ENCODE data around the gene GLRA1.
"Not testable (repeated sequence)": the region's sequence is repeated elsewhere in the genome, so short reads cannot be mapped to it uniquely, and the experiment has no call there.

Gene GLRA1

GRCh38 chr5:151881621-151882225 is 42.9 kb downstream of the GLRA1 start:
- DNase-seq = no peak

- DNase-seq = no peak
These were observed 44.3 kb downstream of the GLRA1 start for GRCh38 chr5:151880324-151880723.

- DNase-seq = no peak
These were observed 51.0 kb downstream of the GLRA1 start for GRCh38 chr5:151873701-151874100.

- DNase-seq = no peak
These were observed 52.0 kb downstream of the GLRA1 start for GRCh38 chr5:151872701-151873100.

DNA sequence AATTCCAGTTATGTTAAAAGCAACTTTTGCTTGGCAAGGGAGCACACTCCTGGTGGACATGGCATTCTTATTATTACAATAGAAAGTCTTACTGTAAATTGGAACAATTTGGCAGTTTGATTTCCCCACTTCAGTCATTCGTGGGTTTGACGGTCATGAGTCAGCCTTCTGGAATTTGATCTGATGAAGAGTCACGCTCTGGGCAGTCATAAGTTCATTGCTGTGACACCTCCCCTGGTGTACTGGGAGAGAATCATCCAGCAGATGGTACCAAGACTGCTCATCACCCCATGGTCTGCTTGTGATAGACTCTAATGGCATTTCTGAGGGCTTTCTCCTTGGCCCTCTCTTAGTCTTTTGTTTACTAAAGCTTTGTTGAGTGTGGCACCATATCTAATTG is 53.8 kb downstream of the GLRA1 start:
- no peak for DNase-seq

DNA sequence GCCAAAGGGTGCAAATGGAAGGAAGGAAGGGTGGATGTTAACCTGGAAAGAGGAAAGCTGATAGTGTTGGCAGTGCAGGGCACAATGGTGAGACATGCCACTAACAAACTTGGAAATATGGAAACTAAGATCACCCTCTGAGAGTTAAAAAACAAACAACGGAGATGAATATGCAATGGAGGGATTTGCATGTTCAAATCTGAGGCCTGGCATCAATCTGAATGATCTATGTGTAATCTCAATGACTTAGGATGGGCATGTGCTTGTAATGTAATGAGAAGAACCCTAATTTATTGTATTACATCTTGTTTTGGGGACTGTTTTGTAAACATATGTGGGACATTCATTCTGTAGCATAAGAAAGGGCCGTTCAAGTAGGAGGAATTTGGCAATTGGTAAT is 54.4 kb downstream of the GLRA1 start:
- no peak for DNase-seq

GRCh38 chr5:151869843-151870242 is 54.8 kb downstream of the GLRA1 start:
- DNase-seq = no peak

DNA sequence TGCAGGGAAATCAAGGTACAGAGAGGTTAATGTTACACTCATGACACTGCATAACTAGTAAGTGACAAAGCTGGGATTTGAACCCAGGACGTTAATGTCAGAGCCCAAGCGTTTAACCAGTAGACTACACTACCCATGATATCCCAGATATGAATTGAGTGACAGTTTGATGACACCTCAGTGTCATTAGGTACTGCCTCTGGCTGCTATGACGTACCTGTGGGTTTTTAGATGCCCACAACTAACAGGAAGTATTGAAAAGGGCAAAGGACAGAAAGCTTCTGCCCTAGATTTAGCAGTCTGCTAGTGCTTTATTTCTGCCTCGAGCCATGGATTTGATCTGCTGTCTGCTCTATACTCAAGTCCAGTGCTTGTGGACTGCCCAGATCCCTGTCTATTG is 56.2 kb downstream of the GLRA1 start:
- DNase-seq = no peak

GRCh38 chr5:151864061-151864748 is 60.4 kb downstream of the GLRA1 start:
- DNase-seq = no peak

- DNase-seq = no peak
These were observed 61.1 kb downstream of the GLRA1 start for GRCh38 chr5:151863566-151863965.

- DNase-seq = no peak
These were observed 61.7 kb downstream of the GLRA1 start for GRCh38 chr5:151862811-151863472.

DNA sequence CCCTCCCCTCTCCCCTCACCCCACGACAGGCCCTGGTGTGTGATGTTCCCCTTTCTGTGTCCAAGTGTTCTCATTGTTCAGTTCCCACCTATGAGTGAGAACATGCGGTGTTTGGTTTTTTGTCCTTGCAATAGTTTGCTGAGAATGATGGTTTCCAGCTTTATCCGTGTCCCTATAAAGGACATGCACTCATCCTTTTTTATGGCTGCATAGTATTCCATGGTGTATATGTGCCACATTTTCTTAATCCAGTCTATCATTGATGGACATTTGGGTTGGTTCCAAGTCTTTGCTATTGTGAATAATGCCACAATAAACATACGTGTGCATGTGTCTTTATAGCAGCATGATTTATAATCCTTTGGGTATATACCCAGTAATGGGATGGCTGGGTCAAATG is 63.8 kb downstream of the GLRA1 start:
- not testable (repeated sequence) for DNase-seq

DNA sequence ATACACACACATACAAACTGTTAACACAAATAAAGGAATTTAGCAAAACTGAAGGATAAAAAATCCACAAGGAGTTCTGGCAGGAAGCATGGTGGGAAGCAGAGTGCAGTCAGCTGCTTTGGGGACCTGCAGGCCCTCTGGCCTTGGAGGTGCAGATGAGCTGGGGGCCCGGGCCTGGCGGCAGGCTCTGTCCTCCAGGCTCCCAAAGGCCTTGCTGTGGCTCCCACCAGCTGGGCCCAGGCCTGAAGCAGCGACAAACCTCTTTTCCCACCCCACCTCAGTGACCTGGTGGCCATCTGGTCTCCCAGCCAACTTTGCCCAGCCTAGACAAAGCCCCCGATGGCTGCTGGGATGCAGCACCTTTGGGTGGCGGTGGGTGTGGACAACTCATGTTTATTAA is 67.8 kb downstream of the GLRA1 start:
- DNase-seq = no peak

DNA sequence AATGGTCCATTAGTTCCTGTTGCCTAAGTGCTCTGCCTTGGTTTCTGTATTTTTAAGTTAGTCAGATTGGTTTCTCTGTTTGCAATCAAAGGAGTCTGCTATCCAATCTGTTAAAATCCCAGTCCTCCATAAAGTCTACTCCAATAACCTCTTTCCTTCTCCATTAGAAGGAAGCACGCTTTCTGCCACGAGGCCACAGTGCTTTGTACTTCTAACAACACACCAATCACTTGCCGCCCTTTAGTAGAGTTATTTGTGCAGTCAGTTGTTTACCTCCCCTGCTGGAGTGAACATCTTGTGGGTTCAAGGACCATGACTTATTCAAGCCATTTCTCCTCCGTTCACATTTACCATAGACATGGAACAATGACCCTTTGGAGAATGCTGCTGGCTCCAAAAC is 69.0 kb downstream of the GLRA1 start:
- DNase-seq = no peak

DNA sequence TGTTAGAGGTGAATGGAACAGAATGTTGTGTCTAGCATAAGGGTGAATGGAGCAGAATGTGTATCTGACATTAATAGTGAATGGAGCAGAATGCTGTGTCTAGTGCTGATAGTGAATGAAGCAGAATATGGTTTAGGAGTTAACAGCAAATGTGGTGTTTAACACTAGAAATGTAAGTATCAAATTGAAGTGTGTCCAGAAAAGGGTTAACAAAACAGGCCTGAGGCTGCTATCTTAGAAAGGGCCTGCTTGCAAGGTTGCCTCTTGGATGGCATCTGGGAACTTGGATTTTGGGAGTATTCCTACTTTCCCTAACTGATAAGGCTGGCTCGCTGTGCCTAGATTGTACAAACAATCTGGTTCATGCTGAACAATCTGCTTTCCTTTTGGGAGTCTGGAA is 76.8 kb downstream of the GLRA1 start:
- DNase-seq = no peak

GRCh38 chr5:151846765-151847164 is 77.9 kb downstream of the GLRA1 start:
- DNase-seq = no peak

GRCh38 chr5:151832843-151833242 is 91.8 kb downstream of the GLRA1 start:
- not testable (repeated sequence) for DNase-seq

- no peak for DNase-seq
These were observed 95.3 kb downstream of the GLRA1 start for GRCh38 chr5:151829370-151829769.

GRCh38 chr5:151825445-151825844 is 99.2 kb downstream of the GLRA1 start:
- DNase-seq = peak; percentile 62

DNA sequence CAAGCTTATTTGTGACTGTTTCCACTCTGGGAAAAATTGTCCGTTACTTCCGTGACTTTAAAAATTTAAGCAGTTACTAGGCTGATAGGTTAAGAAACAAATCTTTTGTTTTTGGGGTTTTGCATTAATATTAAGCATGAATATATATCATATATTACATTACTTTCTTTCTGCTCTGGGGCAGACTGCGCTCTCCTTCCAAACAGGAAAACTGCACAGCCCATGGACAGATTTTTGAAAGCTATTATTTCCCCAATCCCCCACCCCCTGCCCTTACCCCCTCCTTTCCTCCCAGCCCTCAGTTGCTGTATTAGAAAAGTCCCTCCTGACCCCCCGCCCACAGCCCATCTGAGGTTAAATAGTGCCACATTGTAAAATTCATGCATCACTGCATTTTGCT is 102.5 kb downstream of the GLRA1 start:
- no peak for DNase-seq

DNA sequence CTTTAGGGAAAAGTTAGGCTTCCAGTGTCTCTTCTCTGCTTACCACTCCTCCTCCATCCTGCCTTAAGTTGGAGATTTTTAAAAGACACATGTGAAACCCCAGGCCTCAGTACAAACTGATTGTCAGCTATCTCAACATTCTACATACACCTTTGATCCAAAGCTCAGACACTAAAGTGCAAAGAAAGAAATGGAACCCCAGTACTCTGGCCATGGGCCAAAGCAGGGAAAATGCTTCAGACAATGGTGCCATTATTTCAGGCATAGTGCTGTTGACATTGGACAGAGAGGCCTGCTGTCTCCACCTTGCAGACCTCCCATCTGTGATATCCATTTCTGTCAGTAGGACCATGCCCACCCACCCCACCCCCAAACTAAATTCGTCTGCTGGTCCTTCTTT is 103.7 kb downstream of the GLRA1 start:
- no peak for DNase-seq

GRCh38 chr5:151820271-151820670 is 104.4 kb downstream of the GLRA1 start:
- DNase-seq = no peak

DNA sequence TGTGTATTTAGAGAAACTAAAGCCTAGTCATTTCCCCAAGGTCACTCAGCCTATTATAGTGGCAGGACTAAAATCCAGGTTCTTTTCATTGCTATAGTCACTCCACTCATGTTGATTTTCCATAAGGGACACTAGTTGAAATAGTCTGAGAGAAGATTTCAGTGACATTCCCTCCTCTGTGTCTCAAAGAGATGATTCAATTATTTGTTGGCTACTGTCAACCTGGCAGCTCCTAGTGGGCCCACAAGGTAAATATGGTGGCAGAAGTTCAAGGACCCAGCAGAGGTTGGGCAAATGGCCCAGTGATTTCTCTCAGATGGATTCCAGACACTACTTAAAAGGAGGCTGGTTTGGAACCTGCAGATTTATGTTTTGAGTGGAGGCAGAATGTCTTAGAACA is 104.8 kb downstream of the GLRA1 start:
- DNase-seq = no peak

DNA sequence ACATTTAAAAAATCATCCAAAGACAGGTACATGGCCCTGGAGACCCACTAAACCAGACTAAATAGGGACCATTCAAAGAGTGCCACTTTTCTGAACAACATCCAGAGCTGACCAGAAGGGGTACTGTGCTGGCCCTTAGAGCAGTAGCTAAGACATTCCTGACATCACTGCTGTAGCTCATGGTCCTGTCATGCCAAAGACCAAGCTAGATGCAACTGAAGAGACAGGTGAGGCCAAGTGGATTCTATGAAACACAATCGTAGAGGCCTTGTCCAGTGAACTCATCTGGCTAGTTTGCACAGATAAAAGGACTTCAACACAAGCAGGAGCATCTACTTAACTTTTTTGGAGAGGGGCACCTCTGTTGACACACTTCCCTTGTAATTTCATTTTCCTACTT is 109.6 kb downstream of the GLRA1 start:
- no peak for DNase-seq
